Skeletal muscle satellite cell (primary cell): ENCODE measurements around the gene PRL.

Experiments used
- H3K27me3 ChIP-seq: 2 replicates; pipeline ENCODE4 v1.7.0; 2013; ENCODE audit warnings: low read length; ENCODE audit not compliant: control insufficient read depth, insufficient read depth
- H3K36me3 ChIP-seq: 2 replicates; pipeline ENCODE4 v1.7.0; 2013; ENCODE audit warnings: mild to moderate bottlenecking, control low read depth, low read length; ENCODE audit not compliant: insufficient read depth
- H3K4me1 ChIP-seq: 2 replicates; pipeline ENCODE4 v1.7.0; 2013; ENCODE audit warnings: low read length; ENCODE audit not compliant: control insufficient read depth, insufficient read depth
- H3K4me2 ChIP-seq: 2 replicates; pipeline ENCODE4 v1.7.0; 2013; ENCODE audit warnings: mild to moderate bottlenecking, low read length
- H3K4me3 ChIP-seq: 2 replicates; pipeline ENCODE4 v1.7.0; 2013; ENCODE audit warnings: low read length
- H3K9ac ChIP-seq: 2 replicates; pipeline ENCODE4 v1.7.0; 2013; ENCODE audit warnings: mild to moderate bottlenecking, low read depth, low read length, moderate library complexity
- H3K9me3 ChIP-seq: replicated peaks from 2 replicates; pipeline ENCODE4 v1.7.0; 2013; ENCODE audit warnings: mild to moderate bottlenecking, control low read depth, low read length

PRL gene

DNA sequence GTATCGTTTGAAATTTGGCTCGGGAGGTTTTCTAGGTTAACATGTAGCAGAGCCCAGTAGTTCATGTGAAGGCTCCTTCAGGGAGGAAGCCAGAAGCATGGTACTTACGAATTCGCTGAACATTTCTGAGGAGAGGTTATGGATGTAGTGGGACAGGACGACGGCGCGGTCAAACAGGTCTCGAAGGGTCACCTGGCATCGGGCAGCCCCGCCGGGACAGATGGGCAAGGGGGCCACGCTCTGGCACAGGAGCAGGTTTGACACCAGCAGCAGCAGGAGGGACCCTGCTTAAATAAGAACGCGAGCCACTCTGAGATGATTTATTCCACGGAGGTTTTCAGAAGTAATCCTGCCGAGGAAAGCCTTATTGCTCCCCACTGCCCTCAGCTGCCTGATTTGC lies 2.5 kb downstream of the PRL start:
- no peaks in the 10 kb centered on the region for H3K9me3 ChIP-seq
- H3K9ac ChIP-seq, result no peak overlapping the region
- no peak overlapping the region for H3K4me2 ChIP-seq
- H3K4me3 ChIP-seq, result no peak overlapping the region
- no peaks in the 10 kb centered on the region for H3K4me1 ChIP-seq
- no peaks in the 10 kb centered on the region for H3K36me3 ChIP-seq
- H3K27me3 ChIP-seq, result no peaks in the 10 kb centered on the region

DNA sequence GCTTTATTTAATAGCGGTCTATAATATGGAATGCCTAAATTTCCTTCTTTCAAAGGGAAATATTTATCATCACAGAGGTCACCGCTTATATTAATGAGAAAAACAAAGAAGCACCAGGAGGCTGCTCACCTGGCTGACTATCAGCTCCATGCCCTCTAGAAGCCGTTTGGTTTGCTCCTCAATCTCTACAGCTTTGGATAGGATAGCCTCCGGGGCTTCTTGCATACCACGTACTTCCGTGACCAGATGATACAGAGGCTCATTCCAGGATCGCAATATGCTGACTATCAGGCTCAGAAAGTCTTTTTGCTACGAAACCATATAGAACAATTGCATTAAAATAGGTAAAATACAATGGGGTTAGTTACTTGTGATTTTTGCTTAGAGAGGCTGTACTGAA lies 6.8 kb downstream of the PRL start:
- no peak overlapping the region for H3K4me2 ChIP-seq
- H3K4me1 ChIP-seq, result no peaks in the 10 kb centered on the region
- no peak overlapping the region for H3K4me3 ChIP-seq
- no peaks in the 10 kb centered on the region for H3K27me3 ChIP-seq
- H3K9ac ChIP-seq, result no peak overlapping the region
- no peaks in the 10 kb centered on the region for H3K36me3 ChIP-seq
- H3K9me3 ChIP-seq, result no peaks in the 10 kb centered on the region

GRCh38 chr6:22288721-22289120 lies 8.1 kb downstream of the PRL start:
- Histone ChIP-seq H3K9me3 (no peaks in the 10 kb centered on the region), H3K36me3 (no peaks in the 10 kb centered on the region), H3K4me2 (no peak overlapping the region), H3K4me1 (no peaks in the 10 kb centered on the region), H3K4me3 (no peak overlapping the region), H3K9ac (no peak overlapping the region), H3K27me3 (no peaks in the 10 kb centered on the region)

DNA sequence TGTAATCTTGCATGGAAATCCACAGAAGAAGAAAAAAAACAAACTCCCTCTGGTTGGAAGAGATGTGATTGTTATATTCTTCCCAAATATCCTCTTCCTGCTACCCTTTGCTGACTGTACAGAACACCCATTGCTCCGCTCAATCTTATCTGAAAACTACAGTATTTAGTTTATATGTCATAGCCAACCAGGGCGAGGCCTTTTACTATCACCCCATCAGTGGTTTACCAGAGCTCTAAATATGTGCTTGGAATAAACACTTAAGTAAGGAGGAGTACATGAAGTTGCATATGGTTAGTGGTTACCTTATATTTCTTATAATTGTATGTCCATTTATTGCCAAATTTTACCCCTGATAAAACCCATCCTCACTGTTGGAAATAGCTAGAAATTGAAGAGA lies 12.2 kb downstream of the PRL start:
- Histone ChIP-seq H3K36me3 (no peaks in the 10 kb centered on the region), H3K9me3 (no peaks in the 10 kb centered on the region), H3K4me2 (no peak overlapping the region), H3K9ac (no peak overlapping the region), H3K4me3 (no peak overlapping the region), H3K27me3 (no peaks in the 10 kb centered on the region), H3K4me1 (no peaks in the 10 kb centered on the region)

- no peaks in the 10 kb centered on the region for H3K27me3 ChIP-seq
- H3K4me1 ChIP-seq, result no peaks in the 10 kb centered on the region
- H3K4me2 ChIP-seq, result no peak overlapping the region
- H3K36me3 ChIP-seq, result no peaks in the 10 kb centered on the region
- H3K9me3 ChIP-seq, result no peaks in the 10 kb centered on the region
- H3K4me3 ChIP-seq, result no peak overlapping the region
- no peak overlapping the region for H3K9ac ChIP-seq
Measured at GRCh38 chr6:22281341-22282085, 15.3 kb downstream of the PRL start.

DNA sequence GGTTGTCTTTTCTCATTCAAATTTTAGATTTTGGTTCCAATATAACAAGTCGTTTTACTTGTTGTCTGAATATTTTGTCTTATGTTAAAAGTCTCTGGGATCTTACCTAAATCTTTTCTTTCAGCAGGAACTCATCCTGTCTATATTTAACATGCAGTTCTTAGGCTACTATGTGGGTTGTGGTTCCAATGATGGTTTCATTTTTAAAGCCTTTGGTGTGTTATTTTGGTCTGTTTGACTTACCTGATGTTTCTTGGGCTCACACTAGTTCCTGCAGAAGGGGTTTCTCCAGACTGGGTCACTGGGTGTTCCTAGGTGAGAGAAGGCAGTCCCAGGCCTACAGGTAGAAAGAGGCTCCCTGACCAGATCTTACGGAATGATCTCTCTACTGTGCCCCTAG lies 17.4 kb downstream of the PRL start:
- no peaks in the 10 kb centered on the region for H3K27me3 ChIP-seq
- no peaks in the 10 kb centered on the region for H3K9me3 ChIP-seq
- H3K4me2 ChIP-seq, result no peak overlapping the region
- H3K9ac ChIP-seq, result no peak overlapping the region
- H3K4me1 ChIP-seq, result no peaks in the 10 kb centered on the region
- no peaks in the 10 kb centered on the region for H3K36me3 ChIP-seq
- no peak overlapping the region for H3K4me3 ChIP-seq

- Histone ChIP-seq H3K4me2 (peak overlapping the region; percentile 6), H3K36me3 (no peaks in the 10 kb centered on the region), H3K4me1 (no peaks in the 10 kb centered on the region), H3K9ac (no peak overlapping the region), H3K9me3 (no peaks in the 10 kb centered on the region), H3K4me3 (no peak overlapping the region), H3K27me3 (no peaks in the 10 kb centered on the region)
Measured at GRCh38 chr6:22271081-22271480, 25.8 kb downstream of the PRL start.

GRCh38 chr6:22263748-22264147 lies 33.1 kb downstream of the PRL start:
- H3K36me3 ChIP-seq, result no peaks in the 10 kb centered on the region
- H3K4me1 ChIP-seq, result no peaks in the 10 kb centered on the region
- H3K4me3 ChIP-seq, result no peak overlapping the region
- H3K27me3 ChIP-seq, result no peaks in the 10 kb centered on the region
- H3K4me2 ChIP-seq, result no peak overlapping the region
- H3K9ac ChIP-seq, result no peak overlapping the region
- no peaks in the 10 kb centered on the region for H3K9me3 ChIP-seq

DNA sequence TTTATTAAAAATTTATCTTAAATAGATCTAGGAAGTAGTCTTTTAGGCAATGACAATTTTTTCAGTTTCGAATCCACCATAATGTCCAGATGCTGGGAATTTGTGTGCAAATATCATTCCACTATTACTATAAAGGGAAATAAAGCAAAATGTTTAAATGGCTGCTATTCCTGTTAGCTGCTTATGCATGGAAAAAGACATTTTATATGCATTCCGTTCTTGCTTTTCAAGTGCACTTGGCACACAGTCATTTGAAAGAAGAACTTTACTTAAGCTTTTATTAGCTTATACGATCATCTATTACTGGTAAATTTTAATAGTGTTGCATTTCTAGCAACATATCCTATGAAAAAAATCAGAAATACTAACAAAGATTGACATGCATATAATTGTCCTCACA lies 42.0 kb downstream of the PRL start:
- H3K36me3 ChIP-seq, result no peaks in the 10 kb centered on the region
- no peak overlapping the region for H3K9ac ChIP-seq
- H3K4me3 ChIP-seq, result no peak overlapping the region
- peaks cover 12% of the 10 kb centered on the region for H3K4me1 ChIP-seq
- H3K4me2 ChIP-seq, result no peak overlapping the region
- H3K27me3 ChIP-seq, result no peaks in the 10 kb centered on the region
- no peaks in the 10 kb centered on the region for H3K9me3 ChIP-seq

GRCh38 chr6:22253955-22254655 lies 42.7 kb downstream of the PRL start:
- H3K9ac ChIP-seq, result no peak overlapping the region

DNA sequence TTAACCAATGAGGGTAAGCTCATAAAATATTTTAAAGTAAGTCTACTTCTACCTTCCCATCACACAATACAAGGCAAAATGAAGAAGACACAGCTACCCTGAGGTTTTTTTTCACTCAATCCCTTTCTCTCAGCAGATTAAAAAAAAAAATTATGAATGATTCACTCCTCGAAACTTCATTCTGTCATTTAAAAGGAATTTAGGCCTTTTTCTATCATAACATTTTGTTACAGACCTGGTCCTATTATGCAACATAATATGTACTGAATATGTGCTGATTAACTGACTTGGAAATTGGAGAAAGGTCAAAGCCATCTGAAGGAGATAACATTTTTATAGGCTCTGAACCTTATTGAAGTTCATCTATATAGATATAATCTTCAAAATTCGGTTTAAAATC lies 45.5 kb downstream of the PRL start:
- H3K27me3 ChIP-seq, result no peaks in the 10 kb centered on the region
- no peaks in the 10 kb centered on the region for H3K36me3 ChIP-seq
- no peak overlapping the region for H3K9ac ChIP-seq
- H3K4me1 ChIP-seq, result peaks cover 23% of the 10 kb centered on the region
- H3K9me3 ChIP-seq, result no peaks in the 10 kb centered on the region
- no peak overlapping the region for H3K4me3 ChIP-seq
- H3K4me2 ChIP-seq, result peak overlapping the region; percentile 45

More at GRCh38 chr6:22253955-22254655, 42.7 kb downstream of the PRL start:
- H3K9me3 ChIP-seq, result no peaks in the 10 kb centered on the region
- H3K36me3 ChIP-seq, result no peaks in the 10 kb centered on the region
- H3K4me3 ChIP-seq, result no peak overlapping the region
- no peak overlapping the region for H3K4me2 ChIP-seq
- H3K4me1 ChIP-seq, result peaks cover 15% of the 10 kb centered on the region
- no peaks in the 10 kb centered on the region for H3K27me3 ChIP-seq

GRCh38 chr6:22250486-22250885 lies 46.4 kb downstream of the PRL start:
- Histone ChIP-seq H3K4me1 (peaks cover 23% of the 10 kb centered on the region), H3K4me2 (no peak overlapping the region)

More at GRCh38 chr6:22250486-22250885, 46.4 kb downstream of the PRL start:
- no peak overlapping the region for H3K4me3 ChIP-seq
- no peak overlapping the region for H3K9ac ChIP-seq
- no peaks in the 10 kb centered on the region for H3K36me3 ChIP-seq
- H3K27me3 ChIP-seq, result no peaks in the 10 kb centered on the region
- H3K9me3 ChIP-seq, result no peaks in the 10 kb centered on the region
